Breast epithelium (tissue), 3 donors: ENCODE measurements around the gene PLEKHA5.

Experiments
- POLR2A ChIP-seq: fragments of 450-650 bp; IDR thresholded peaks from one replicate; pipeline ENCODE4 v1.6.1; 2016; ENCODE audit warnings: antibody characterized with exemption, mild to moderate bottlenecking, moderate library complexity
- POLR2AphosphoS5 ChIP-seq, 3 donors: sonication (generic); formaldehyde crosslinking; IDR thresholded peaks; one replicate each; pipeline ENCODE4 v1.6.1; 2017; ENCODE audit warnings: antibody characterized with exemption in 3 of 3
- TF ChIP-seq, protein P1 (sequence below), 3 donors: fragments of 450-650 bp; IDR thresholded peaks; one replicate each; pipeline ENCODE4 v1.5.1; 2016 to 2017; ENCODE audit warnings: antibody characterized with exemption in 3 of 3, mild to moderate bottlenecking in 3 of 3, moderate library complexity in 3 of 3

DNA sequence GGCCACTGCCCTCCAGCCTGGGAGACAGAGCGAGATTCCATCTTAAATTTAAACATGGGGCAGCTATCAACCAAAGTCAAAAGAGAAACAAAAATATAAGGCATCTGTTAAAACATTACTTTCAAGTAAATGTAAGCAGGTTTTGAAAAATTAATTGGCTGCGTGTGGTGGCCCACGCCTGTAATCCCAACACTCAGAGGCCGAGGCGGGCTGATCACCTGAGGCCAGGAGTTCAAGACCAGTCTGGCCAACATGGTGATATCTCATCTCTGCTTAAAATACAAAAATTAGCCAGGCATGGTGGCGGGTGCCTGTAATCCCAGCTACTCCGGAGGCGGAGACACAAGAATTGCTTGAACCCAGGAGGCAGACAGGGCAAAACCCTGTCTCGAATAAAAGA, 82.7 kb downstream of the PLEKHA5 start:
- TF ChIP-seq, protein P1, sequence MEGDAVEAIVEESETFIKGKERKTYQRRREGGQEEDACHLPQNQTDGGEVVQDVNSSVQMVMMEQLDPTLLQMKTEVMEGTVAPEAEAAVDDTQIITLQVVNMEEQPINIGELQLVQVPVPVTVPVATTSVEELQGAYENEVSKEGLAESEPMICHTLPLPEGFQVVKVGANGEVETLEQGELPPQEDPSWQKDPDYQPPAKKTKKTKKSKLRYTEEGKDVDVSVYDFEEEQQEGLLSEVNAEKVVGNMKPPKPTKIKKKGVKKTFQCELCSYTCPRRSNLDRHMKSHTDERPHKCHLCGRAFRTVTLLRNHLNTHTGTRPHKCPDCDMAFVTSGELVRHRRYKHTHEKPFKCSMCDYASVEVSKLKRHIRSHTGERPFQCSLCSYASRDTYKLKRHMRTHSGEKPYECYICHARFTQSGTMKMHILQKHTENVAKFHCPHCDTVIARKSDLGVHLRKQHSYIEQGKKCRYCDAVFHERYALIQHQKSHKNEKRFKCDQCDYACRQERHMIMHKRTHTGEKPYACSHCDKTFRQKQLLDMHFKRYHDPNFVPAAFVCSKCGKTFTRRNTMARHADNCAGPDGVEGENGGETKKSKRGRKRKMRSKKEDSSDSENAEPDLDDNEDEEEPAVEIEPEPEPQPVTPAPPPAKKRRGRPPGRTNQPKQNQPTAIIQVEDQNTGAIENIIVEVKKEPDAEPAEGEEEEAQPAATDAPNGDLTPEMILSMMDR (IDR thresholded peaks at IDR 0.05) = no peak
- TF ChIP-seq POLR2A (no peak), POLR2AphosphoS5 (IDR thresholded peaks at IDR 0.05) (no peak)
